Sciatic nerve (tissue), 2 donors: ENCODE results near the gene MUC5B. TPM values are rescaled to one million over a fixed set of nuclear protein-coding genes. Genes with fewer than 3 reads are reported as not detected.
A peak's percentile ranks its signal among the peaks of the same experiment; 100 is the strongest.

Experiments
- ATAC-seq: fragments of 200-7000 bp; cut with Tn5 transposase; one replicate; pipeline ENCODE4 v1.9.1; 2020; ENCODE audit warnings: mild to moderate bottlenecking, moderate library complexity
- DNase-seq: peaks from one replicate; pipeline ENCODE4 v3.0.0-alpha.2; 2020; ENCODE audit warnings: low spot score
- intact Hi-C: fragments of 100-400 bp; cut with DNase I; formaldehyde crosslinking; loops from one replicate; pipeline ENCODE4 v1.14.2; 2022
- total RNA-seq: library from RNA; stranded (reverse); fragmentation: NEBNext Ultra II Directional; extraction: Animal tissue kit (Norgen Biotek cat#: 25700); gene quantifications from one replicate; pipeline ENCODE4 v1.2.1, GENCODE V29; 2021
- donor health status: DM: no; HTN: no; CAD: no.
- donor health status: DM: no; HTN: no; CAD: no.

Gene MUC5B
- total RNA-seq, 1 donor from 2014 or later, result 0.71 TPM

DNA sequence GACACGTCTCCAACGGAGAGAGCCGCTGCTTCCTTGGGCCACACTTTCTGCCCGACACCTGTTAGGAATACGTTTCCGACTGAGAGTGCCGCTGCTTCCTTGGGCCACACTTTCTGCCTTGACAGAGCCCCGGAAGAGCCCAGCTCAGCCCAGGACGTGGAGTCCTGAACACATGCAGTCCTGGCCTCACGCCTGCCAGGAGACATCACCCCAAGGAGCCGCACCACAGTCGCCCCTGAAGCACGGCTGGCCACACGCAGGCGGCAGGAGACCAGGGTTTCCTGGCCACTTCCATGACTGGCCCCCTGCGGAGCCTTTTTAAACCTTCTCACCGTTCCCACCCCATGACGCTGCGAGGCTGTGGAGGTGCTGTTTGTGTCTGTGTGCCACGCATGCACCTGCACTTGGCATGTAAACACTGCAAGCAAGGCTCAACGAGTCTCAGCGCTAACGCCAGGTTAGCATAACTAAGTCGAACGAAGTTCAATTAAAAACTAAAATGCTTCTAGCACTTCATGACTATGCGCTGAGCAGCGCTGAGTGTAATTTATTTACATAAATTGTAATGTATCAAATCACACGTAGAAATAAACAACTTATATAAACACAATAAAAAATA, 77.8 kb downstream of the MUC5B start:
- no peak for ATAC-seq
- peak; percentile 53 for DNase-seq
- intact Hi-C loops, result no loop called here

DNA sequence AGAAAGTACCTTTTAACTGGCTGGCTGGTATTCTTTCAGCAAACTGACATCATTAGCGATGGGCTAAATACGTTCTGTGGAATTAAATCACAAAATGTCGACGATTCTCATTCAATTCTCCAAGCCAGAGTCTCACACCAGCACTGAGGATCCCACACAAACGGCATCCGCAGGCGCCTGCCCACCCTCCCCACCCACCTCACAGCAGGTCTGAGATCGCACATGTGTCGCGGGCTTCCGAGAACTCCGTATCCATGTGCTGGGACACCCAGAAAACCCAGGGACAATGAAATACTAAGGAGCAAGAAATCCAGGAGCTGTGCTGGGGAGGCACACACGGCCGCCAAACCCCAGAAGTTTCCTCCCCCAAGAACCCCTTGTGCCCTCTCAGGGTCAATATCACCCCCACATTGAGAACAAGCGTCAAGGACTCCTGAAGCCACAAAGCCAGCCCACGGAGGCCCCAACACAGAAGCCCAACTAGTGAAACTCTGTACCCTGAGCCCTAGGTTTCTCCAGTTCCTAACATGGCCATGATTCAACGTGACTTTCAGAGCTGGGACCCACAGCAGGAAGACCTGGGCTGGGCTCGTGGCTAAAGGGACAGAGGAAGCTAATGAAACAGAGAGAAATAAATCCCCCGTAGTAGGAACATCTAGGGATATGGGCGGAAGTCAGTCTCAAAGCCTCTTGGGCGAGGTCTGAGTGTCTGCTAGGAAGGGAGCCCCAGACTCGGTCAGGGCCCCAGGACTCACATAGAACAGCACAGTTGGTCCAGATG, 78.5 kb downstream of the MUC5B start:
- intact Hi-C loops, result no loop called here

DNA sequence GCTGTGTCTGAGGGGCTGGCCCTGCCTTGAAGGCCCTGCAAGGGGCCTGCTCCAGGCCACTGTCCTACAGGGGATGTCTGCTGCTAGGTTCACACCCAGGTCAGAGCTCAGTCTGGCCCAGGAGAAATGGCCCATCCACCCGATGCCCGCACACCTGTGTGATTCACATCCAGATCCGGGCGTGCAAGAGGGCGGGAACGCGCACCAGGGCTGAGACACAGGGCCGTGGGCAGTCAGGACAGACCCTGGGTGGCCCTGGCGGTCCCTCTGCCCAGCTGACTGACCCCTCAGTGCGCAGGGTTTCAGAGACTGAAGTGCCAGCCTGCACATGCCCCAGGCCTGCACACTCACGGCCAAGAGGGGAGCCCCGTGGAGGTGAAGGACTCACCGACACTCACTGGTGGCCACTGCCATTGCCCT, 79.2 kb downstream of the MUC5B start:
- DNase-seq (peak; percentile 48), ATAC-seq (no peak)
- intact Hi-C loops, result no loop called here

More for the DNA sequence above, 78.5 kb downstream of the MUC5B start:
- peak; percentile 42 for DNase-seq
- ATAC-seq, result no peak

GRCh38 chr11:1302461-1303125, 79.7 kb downstream of the MUC5B start:
- no peak for ATAC-seq
- peak; percentile 59 for DNase-seq
- intact Hi-C loops, result no loop called here

GRCh38 chr11:1303126-1303821, 80.4 kb downstream of the MUC5B start:
- ATAC-seq, result no peak
- intact Hi-C loops, result no loop called here
- peak; percentile 54 for DNase-seq

- intact Hi-C loops, result no loop called here
- DNase-seq (peak; percentile 60), ATAC-seq (peak; percentile 5)
Measured at GRCh38 chr11:1303973-1304372, 81.1 kb downstream of the MUC5B start.

- peak; percentile 55 for DNase-seq
- no peak for ATAC-seq
- intact Hi-C loops, result no loop called here
Measured at GRCh38 chr11:1304380-1304779, 81.5 kb downstream of the MUC5B start.

DNA sequence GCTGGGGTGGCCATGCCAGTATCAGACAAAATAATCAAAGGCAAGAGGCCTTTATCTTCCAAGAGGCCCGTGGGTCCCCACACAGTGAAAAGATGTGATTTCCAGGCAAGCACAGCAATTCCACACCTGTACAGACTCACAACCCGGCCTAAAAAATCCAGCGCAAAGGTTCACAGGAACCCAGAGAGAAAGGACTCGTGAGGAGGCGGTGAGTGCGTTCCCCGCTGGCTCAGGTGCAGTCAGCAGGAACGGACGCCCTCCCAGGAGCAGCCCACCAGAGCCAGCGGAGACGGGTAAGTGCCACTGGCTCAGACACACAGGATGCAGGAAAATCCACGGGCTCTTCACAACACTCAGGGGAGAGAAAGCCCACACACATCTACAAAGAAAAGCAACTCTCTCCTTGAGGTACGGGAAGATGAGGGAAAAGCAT, 82.2 kb downstream of the MUC5B start:
- ATAC-seq (no peak), DNase-seq (peak; percentile 55)
- intact Hi-C loops, result no loop called here

- peak; percentile 50 for DNase-seq
- intact Hi-C loops, result no loop called here
- ATAC-seq, result no peak
Measured at GRCh38 chr11:1305501-1306056, 82.7 kb downstream of the MUC5B start.

GRCh38 chr11:1306186-1307162, 83.6 kb downstream of the MUC5B start:
- no peak for ATAC-seq
- intact Hi-C loops, result no loop called here
- DNase-seq, result no peak

DNA sequence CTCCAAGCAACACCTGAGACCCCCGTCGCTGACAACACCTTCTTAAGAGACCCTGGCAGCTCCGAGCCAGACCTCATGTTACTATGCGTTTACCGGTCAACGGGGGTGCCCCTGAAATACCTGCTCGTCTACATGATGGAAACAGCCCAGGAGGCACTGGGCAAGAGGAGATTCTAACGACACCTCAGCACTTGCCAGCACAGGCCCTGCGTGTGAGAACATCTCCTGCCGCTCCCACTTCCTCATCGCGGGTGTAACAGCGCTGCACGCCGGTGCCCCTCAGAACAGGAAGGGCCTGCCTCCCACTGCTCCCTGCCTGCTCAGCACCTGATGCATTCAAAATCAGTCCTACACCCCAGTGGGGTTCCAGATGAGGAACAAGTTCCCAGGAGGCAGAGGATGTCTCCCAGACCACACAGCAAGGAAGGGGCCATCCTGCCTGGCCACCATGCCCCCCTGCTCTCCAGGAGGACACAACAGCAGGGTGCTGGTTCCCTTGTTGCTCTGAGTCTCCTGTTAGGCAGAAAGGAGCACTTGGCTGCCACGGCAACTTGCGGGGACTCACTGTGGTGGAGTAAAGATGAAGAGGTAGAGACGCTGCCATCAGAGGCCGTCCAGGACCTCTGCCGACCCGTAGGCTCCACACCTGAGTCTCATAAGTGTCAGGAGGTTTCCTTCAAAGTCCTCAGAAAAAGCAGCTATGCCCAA, 84.5 kb downstream of the MUC5B start:
- DNase-seq (peak; percentile 58), ATAC-seq (no peak)
- intact Hi-C loops, result no loop called here

- intact Hi-C loops, result no loop called here
- DNase-seq (no peak), ATAC-seq (no peak)
Measured at GRCh38 chr11:1307998-1308742, 85.3 kb downstream of the MUC5B start.

DNA sequence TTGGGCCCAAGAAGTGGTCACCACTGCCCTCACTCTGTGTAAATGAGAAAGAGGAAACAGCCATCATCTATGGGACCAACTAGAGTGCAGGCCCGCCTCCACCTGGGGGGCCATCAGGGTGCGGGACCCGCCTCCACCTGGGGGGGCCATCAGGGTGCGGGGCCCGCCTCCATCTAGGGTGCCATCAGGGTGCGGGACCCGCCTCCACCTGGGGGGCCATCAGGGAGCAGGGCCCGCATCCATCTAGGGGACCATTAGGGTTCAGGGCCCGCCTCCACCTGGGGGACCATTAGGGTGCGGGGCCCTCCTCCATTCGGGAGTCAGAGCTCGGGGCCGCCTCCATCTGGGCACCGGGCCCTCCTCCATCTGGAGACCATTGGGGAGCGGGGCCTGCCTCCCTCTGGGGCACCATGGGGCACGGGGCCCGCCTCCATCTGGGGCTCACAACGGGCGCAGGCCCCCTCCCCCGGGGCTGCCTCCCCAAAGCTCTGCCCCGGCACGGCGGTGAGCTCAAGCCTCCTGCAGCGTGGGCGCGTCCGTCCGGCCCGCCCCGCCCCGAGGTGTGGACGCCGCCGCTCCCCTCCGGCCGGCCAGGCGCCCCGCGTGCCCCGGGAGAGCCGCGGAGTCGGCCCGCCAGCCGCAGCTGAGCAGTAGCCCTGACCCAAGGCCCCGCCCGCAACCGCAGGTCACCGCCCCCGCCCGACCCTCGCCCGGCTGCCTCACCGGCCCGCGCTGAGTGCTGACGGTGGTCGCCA, 86.1 kb downstream of the MUC5B start:
- ATAC-seq (peak; percentile 11), DNase-seq (no peak)
- intact Hi-C loops, result no loop called here

- peak; percentile 98 for ATAC-seq
- intact Hi-C loops, result no loop called here
- DNase-seq, result peak; percentile 99
Measured at GRCh38 chr11:1309498-1310317, 86.8 kb downstream of the MUC5B start, which contains the start of gene TOLLIP. TSS of gene TOLLIP (minus strand) at chr11:1309632. CDS start at chr11:1309498, 134 bp downstream.

DNA sequence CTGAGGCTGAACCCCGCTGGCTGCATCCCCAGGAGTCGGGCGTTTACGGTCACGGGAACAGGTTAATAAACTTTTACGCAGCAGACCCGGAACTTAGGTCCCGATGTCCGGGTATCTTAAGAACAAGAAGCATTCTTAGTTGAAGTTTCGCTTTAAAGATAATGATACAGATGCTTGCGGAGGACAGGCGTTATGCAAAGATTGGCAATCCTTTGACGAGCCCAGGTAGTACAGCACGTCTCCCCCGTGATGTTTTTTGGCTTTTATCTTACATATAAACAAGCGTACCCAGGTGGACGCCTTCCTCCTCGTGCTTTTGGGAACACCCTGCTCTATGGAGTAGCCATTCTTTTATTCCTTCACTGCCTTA, 87.4 kb downstream of the MUC5B start:
- no peak for ATAC-seq
- intact Hi-C loops, result no loop called here
- DNase-seq, result no peak
